Fibroblast of pulmonary artery (primary cell): Measurements from ENCODE around the gene EEF2.

ENCODE experiments used
- DNase-seq: peaks from one replicate; pipeline ENCODE4 v3.0.0-alpha.2; 2010; ENCODE audit warnings: low read depth
- H3K4me3 ChIP-seq: replicated peaks from 2 replicates; pipeline ENCODE4 v1.5.1; 2011; ENCODE audit warnings: low read depth, mild to moderate bottlenecking, control low read depth, low read length, moderate library complexity
- CTCF ChIP-seq: IDR thresholded peaks from 2 replicates; pipeline ENCODE4 v1.5.1; 2011; ENCODE audit warnings: mild to moderate bottlenecking, control low read depth, low read length, inconsistent platforms; ENCODE audit errors: missing control alignments

EEF2 gene

GRCh38 chr19:4030552-4030951 lies 45.3 kb upstream of the EEF2 start:
- no peak for DNase-seq
- no peak overlapping the region for H3K4me3 ChIP-seq
- no peak for TF ChIP-seq CTCF

- TF ChIP-seq CTCF, result no peak
- H3K4me3 ChIP-seq, result no peak overlapping the region
- DNase-seq, result no peak
These were observed 44.0 kb upstream of the EEF2 start for GRCh38 chr19:4029247-4029614.

GRCh38 chr19:4028334-4029246 lies 43.3 kb upstream of the EEF2 start:
- DNase-seq, result no peak
- no peak for TF ChIP-seq CTCF
- no peak overlapping the region for H3K4me3 ChIP-seq

- no peak for DNase-seq
- no peak overlapping the region for H3K4me3 ChIP-seq
- no peak for TF ChIP-seq CTCF
These were observed 41.9 kb upstream of the EEF2 start for GRCh38 chr19:4027146-4027545.

- no peak for DNase-seq
- no peak for TF ChIP-seq CTCF
- H3K4me3 ChIP-seq, result no peak overlapping the region
These were observed 40.1 kb upstream of the EEF2 start for GRCh38 chr19:4025317-4025716.

- no peak overlapping the region for H3K4me3 ChIP-seq
- no peak for TF ChIP-seq CTCF
- no peak for DNase-seq
These were observed 38.5 kb upstream of the EEF2 start for GRCh38 chr19:4023600-4024398.
